ENCODE results near the gene UNC50.

DNA sequence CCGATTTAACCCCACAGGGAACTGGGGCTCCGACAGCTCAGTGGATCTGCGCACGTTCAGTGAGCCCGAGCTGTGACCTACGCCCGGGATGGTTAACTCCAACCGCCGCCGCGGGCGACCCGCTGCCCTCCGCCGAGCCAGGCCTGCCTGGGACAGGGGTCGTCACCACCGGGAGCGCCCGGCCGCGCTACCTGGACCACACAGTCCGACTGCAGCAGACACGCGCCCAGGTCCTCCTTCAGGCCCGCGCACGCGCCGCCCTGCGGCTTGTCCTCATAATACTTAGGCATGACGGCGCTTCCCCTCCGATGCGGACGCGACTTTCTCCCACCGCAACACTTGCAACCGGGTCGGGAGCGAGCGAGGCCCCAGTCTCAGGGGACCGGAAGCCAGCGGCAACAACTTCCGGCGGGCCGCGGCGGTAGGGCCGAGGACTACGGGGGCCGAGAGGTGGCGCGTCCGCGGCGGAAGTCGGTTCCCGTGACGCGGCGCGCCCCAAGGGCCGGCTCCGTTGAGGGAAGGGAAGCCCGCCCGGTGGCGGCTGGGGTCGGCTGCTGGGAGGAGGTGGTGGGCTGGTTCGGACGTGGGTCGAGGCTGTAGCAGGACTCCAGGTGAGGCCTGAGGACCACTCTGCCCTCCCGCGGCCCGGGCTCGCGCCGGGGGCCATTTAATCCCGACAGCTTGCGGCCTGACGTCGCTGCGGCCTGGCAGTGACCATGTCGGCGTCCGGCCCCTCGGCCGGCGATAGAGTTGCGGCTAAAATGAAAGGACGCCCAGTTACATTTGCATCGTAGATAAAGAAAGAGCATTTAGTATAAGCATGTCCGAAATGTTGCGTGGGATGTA, at the start of gene UNC50, which contains the start of gene COA5:
- TF ChIP-seq, protein P1, sequence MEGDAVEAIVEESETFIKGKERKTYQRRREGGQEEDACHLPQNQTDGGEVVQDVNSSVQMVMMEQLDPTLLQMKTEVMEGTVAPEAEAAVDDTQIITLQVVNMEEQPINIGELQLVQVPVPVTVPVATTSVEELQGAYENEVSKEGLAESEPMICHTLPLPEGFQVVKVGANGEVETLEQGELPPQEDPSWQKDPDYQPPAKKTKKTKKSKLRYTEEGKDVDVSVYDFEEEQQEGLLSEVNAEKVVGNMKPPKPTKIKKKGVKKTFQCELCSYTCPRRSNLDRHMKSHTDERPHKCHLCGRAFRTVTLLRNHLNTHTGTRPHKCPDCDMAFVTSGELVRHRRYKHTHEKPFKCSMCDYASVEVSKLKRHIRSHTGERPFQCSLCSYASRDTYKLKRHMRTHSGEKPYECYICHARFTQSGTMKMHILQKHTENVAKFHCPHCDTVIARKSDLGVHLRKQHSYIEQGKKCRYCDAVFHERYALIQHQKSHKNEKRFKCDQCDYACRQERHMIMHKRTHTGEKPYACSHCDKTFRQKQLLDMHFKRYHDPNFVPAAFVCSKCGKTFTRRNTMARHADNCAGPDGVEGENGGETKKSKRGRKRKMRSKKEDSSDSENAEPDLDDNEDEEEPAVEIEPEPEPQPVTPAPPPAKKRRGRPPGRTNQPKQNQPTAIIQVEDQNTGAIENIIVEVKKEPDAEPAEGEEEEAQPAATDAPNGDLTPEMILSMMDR (IDR thresholded peaks at IDR 0.05): peak in 3 of 5 experiments; percentile 2 to 9 (median 7)
- TF ChIP-seq POLR2AphosphoS5 (IDR thresholded peaks at IDR 0.05) (peak; percentile 90 to 95 (median 92)), EP300 (IDR thresholded peaks at IDR 0.05; ENCODE audit: low read depth) (no peak)

All from transverse colon (tissue), 4 donors.